Hepatic stellate cell (primary cell): ENCODE results near the gene SEC14L1.
"Not testable (repeated sequence)": the region's sequence is repeated elsewhere in the genome, so short reads cannot be mapped to it uniquely, and the experiment has no call there.

Source experiments
- DNase-seq: peaks from one replicate; pipeline ENCODE4 v3.0.0; 2011; ENCODE audit warnings: low spot score

Gene SEC14L1

DNA sequence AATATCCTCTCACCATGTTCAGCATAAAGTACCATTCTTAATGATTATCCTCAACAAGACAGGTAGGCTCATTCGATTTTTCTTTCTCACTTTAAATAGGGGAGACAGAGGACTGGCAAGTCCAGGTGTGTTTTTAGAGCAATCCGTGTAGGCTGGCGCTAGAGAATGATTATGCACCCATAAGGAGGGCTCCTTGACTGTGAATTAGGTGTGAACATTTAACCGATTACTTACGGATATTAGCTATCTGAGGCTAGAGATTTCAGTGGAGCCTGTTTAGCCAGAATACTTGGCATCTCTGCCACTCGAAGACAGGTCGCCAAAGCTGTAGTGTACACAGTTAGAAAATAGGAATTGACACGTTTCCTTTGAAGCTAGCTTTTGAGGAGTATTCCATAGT is 1.9 kb downstream of the SEC14L1 start:
- no peak for DNase-seq

DNA sequence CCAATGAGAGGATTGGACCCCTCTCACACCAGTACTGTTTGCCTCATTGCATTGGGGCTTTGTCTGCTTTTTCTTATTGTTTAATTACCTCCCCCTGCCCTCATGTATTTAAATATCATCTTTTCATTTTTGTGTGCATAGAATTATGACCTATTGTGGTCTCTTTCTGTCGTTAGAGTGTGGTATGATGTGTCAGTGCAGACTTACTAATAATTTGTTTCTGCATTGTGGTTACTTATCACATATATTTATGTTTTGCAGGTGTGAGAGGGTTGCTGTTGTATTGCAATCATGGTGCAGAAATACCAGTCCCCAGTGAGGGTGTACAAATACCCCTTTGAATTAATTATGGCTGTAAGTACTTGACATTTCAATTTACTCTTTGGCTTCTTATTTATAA is 2.5 kb downstream of the SEC14L1 start:
- no peak for DNase-seq

DNA sequence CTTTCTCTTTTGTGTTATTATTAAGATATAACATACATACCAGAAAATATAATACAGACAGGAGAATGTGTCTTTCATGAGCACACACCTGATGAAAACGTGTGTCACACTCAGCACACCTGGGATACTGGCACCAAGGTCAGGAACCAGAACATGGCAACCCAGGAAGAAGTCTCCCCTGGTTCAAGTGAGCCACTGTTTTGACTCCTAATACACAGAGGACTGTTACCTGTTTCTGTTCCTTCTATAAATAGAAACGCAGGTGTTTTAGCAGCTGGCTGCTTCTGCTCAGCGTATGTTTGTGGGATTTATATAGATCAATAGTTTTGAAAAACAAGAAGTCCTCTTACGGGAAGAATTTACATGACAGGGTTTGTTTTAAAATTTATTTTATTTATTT is 3.5 kb downstream of the SEC14L1 start:
- DNase-seq, result no peak

DNA sequence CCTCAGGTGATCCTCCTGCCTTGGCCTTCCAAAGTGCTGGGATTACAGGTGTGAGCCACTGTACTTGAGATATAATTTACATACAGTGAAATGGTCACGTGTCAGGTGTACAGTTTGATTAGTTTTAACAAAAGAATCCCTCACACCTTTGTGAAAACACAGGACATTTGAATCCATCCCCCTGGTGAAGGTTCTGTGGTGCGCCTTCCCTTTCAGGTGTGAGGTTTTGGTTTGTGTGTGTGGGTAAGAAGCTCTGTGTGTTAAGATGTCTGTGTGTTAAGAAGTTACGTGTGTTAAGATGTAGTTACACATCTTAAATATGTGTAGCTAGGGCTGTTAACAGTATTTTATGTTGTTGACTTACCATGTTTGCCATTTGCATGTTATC is 4.4 kb downstream of the SEC14L1 start:
- DNase-seq, result no peak

DNA sequence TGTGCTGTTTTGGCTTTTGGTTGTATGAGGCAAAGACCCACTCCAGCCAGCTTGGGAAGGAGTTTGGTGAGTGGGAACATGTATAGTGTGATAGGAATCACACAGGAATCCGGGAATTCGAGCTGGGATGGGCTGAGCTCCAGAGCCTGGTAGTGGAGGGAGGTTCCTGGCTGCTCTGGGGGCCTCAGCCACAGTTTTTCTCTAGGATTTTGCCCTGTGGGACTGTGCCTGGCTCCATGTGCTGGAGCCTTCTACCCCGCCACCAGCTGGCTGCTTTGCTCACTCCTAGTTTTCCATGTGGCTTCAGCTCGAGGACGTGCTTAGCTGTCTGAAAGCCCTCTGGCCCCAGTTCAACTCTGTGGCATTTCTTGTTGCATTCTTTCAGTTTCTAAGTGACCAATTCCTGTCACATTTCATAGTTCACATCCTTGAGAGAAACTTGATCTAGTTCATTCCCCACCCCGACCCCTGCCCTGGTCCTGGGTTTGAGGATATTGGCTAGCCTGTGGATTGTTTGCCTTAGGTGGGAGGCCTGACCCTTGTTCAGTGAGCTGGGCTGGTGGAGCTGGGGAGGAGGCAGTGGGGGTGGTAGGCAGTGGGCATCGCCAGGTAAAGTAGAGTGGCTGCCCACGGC is 5.0 kb downstream of the SEC14L1 start:
- DNase-seq, result peak; percentile 83

DNA sequence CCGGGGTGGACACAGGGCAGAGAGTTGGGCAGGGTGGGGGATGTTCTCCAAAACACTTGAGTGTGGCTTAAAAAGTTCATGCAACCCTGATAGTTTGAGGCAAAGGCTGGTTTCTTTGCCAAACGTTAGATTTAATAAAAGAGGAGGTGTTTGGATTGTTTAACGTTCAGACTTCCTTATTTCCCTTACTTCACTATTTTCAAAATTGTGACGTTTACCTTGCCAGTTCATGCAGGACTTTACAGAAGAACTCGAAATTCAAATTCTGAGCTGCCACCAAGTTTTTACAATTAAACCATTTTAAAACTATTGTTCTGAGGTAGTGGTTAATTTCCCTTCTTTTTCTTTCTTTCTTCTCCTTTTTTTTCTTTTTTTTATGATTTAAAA is 5.5 kb downstream of the SEC14L1 start:
- DNase-seq, result no peak

DNA sequence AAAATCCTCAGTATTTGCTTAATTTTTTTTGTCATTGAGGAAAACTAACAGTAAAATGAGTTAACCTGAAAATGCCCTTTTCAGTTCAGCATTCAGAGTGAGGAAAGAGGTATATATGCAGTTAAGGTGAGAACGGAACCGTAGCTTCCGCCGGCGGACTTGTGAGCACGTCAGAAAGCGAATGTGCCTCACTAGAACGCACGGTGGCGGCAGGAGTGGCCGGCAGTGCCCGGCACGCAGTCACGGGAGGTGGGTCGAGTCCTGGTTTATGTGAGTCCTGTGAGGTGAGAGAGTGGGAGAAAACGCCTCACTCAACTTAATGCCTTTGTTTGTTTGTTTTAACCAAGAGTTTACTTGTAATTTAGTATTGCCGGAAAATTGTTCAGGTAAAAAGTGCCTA is 6.1 kb downstream of the SEC14L1 start:
- DNase-seq, result no peak

DNA sequence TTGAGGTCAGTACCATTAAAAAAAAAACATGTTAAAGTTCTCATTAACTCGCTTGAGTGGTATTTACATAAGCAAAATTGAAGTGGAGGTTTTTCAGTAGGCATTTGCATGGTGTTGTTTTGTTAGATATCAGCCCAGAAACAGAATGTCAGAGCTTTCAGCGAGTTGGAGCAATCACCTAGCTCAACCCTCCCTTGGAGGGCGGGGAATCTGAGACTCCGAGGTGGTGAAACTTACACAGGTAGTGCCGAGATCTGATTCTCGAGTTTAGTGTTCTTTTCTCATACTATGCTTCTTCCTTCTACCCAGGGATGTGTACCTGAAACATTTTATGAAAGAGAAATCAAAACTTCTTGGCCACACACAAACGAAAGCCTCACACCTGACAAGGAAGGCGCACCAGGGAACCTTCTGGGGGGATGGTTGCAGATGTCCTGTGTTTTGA is 6.6 kb downstream of the SEC14L1 start:
- DNase-seq, result no peak

DNA sequence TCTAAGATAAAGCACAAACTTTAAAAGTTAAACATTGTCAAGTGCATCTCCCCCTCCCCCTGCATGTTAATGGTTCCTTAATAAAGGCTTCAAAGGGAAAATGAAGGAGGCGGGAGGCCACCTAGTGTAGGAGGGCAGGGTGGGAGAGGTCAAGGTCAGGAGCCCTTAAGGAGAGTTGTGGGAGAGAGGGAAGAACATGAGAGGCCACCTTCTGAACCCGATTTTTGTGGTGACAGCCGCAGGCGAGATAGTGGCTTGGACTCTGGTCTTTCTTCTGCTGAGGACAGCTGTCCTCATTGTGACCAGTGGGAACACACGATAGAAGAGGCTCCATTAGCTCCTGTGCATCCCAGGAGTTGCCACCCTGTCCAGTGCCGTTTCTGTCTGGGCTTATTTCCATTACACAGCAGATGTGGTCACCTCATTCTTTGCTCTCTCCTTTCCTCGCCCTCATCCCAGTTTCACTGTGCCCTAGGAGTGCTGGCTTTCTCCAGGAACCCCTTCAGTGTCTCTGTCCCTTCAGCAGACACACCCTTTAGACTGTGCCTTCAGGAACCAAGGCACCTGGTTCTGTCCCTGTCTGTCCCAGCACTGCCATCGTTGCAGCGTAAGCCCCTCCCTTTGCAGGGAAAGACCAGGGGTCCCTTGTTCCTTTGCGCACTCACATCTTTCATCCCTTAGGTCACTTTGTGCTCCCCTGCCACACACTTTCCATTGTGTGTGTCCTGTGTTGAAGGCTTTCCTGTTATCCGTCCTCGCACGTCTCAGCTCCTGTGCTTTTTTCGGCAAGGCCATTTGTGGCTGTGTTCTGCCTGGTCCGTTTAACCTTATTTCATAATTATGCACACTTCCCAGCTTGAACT is 7.5 kb downstream of the SEC14L1 start:
- DNase-seq, result no peak

DNA sequence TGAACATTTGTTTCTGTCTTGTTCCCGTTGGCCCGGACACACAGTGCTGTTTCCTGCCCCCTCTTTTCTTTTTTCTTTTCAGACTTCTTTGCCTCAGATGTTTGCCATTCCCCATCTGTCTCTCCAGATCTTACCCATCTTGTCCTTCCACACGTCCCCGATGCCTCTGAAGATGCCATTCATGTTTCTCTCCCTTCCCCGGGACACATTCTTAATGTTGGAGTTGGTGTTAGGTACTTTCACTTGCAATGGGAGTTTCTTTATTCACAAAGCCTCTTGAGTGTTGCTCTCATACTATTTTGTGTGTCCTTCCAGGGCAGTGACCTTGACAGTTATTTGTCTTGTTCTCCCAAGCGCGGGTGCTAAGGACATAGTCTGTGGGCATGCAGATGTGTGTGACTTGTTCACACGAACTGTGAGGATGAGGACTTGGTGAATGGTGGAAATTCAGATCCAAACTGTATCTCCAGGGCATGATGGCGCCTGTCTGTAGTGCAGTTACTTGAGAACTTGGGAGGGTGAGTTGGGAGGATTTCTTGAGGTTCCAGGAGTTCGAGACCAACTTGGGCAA is 8.3 kb downstream of the SEC14L1 start:
- DNase-seq, result no peak

DNA sequence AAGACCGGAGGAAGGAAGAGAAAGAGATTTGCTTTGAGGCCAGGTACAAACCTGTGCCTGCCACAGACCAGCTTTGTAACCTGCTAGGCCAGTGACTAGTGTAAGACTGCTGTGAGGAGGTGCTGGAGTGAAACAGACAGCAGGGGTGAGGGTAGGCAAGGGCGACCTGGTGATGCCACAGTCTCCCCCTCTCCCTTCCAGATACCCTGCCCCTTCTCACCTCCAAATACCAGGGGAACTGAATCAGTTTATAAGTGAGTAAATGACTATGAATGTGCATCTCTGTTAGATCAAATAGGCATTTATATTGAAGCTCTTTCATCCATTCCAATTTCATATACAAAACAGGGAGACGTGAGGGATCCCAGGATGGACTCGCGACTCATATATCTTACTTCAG is 9.4 kb downstream of the SEC14L1 start:
- no peak for DNase-seq

DNA sequence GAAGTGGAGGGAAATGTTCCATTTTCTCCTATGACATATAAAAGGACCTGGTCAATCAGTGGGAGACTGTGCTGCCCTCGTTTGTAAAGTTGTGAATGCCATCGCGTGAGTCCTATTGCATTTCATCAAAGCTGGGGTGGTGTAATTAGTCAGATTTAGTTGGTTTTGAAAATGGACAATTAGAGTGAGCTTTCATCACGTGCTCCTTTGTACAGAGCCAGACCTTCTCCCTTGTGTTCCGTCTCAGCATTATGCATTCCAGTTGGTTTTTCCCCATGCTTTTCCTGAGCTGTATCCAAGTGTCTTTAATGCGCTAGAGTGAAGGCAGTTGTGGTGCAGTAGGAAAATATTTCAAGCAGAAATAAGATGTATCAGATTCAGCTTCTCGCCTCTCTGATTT is 10.4 kb downstream of the SEC14L1 start:
- DNase-seq, result no peak

DNA sequence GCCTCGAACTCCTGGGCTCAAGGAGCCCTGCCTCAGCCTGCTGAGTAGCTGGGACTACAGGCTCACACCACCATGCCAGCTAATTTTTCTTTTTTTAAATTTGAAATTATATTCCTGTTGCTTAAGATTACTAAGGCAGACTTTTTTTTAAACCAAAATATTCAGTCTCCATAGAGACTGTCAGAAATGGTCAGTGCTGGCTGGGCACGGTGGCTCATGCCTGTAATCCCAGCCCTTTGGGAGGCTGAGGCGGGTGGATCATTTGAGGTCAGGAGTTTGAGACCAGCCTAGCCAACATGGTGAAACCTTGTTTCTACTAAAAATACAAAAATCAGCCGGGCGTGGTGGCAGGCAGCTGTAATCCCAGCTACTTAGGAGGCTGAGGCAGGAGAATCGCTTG is 11.3 kb downstream of the SEC14L1 start:
- not testable (repeated sequence) for DNase-seq

DNA sequence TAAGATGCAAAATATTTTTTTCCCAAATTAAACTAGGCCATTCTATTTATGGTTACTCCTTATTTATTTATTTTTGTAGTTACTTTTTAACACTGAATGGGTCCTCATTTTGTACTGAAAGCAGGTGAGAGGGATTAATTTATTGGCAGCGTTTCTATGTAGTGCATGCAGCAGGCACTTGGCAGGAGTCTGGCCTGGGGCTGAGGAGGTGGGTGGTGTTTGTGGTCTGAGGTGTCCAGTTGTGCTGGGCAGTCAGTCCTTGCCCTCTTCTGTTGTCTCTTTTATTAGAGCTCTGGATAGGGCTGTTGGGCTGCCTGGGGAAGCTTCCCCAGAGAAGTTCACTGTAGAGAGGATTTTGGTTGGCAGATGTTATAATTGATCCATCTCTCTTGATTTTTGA is 12.7 kb downstream of the SEC14L1 start:
- no peak for DNase-seq

DNA sequence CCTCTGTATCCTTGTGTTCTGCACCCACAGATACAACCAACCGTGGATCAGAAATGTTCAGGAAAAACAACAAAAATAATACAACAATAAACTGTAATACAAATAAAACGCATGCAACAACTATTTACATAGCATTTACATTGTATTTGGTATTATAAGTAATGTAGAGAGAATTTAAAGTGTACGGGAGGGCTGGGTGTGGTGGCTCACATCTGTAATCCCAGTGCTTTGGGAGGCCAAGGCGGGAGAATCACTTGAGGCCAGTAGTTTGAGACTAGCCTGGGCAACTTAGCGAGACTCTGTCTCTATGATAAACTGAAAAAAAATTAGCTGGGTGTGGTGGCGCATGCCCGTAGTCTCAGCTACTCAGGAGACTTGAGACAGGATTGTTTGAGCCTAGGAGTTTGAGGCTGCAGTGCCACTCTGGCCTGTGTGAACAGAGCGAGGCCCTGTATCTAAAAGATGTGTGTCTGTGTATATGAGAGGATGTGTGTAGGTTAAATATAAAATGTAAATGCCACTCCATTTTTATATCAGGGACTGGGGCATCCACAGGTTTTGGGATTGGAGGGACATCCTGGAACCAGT is 13.3 kb downstream of the SEC14L1 start:
- DNase-seq, result no peak

DNA sequence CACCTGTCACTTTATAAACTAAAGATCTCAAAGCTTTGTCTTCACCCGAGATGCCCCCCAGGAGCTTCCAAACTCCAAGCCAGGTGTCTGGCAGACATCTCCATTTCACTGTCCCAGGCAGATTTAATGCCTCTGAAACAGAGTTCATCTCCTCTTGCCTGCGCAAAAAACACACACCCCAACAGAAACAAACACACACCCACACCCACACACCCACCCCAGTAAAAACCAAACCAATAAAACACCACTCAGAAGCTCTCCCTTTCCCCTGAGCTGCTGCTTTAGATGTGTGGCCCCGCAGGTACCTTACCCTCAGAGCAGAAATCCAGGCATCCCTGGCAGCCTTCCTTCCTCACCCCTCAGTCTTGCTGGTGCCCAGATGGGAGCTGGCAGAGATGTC is 14.4 kb downstream of the SEC14L1 start:
- DNase-seq, result no peak

DNA sequence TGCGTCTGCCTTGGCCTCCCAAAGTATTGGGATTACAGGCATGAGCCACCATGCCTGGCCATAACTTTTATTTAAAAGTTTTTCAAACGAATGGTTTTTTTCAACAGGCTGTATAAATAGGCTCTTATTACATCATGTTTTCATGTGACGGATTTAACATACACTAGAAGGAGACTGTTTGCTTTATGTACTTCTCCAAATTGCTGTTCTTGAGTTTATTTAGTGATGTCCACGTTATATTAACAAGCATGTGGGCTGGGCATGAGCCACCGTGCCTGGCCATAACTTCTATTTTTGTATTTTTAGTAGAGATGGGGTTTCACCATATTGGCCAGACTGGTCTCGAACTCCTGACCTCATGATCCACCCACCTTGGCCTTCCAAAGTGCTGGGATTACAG is 17.0 kb downstream of the SEC14L1 start:
- DNase-seq, result not testable (repeated sequence)

DNA sequence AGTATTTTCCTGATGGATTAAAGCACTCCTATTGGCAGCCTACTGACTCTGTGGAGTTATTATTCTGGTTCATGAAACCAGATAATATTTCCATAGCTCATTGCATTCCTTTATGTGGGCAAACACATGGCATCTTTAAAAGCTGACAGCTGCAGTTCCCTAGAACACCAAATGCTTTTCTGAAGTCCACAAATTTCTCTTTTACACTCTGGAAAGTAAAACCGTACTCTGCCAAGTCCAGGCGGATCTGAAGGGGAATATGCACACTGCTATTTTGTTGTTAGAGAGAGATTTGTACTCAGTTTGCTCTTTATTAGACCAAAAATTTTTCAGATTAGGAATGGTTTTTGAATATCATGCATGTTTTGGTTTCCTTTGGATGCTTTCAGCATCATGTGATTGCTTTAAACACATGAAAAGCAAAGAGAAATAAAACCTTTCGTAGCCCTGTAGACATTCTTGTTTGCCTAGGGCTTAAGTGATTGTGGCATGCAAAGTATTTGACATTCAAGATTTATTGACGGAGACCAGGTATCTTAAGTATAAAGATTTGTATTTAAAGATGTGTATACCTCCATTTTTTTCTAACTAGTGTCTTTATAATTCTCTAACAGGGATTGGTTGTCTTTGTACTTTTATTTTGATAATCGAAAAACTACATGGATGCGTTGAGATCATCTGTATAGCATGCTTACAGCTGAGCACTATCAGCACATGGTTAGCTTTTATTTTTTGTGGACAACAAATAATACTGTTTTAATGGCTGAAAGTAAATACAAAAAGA is 19.5 kb downstream of the SEC14L1 start:
- no peak for DNase-seq

DNA sequence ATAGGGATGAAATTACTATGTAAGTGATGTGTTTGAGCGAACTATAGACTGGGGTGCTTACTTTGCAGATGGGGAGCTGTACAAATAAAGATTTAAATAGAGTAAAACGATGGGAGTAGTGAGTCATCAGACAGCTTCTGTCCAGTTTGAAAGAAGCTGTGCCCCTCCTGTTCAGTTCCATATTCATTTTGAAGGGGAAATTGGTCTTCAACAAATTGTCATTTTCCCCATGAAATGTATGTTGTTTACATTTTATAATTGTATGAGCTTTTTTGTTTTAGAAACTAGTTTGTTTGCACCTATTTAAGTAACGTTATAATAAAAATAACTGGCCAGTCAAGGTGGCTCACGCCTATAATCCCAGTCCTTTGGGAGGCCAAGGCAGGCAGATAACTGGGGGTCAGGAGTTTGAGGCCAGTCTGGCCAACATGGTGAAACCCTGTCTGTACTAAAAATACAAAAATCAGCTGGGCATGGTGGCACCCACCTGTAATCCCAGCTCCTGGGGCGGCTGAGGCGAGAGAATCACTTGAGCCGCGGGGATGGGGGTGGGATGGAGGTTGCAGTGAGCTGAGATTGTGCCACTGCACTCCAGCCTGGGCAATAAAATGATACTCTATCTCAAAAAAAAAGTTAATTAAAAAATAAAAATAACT is 20.2 kb downstream of the SEC14L1 start:
- DNase-seq, result no peak

DNA sequence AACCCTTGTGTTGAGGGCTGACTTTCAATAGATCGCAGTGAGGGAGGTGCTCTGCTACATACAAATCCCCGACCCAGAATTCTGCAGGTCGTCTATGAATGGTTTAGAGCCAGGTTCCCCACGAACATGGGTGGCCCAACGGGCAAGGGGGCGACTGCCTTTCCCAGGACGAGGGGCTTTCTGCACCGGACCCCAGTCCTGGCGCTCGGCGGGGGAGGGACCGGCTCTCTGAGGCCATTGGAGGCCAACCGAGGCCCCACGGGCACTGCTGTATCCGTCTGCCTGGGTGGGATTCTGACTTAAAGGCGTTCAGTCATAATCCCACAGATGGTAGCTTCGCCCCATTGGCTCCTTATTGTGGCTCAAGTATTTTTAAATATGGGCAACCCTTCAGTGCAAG is 21.2 kb downstream of the SEC14L1 start:
- no peak for DNase-seq

DNA sequence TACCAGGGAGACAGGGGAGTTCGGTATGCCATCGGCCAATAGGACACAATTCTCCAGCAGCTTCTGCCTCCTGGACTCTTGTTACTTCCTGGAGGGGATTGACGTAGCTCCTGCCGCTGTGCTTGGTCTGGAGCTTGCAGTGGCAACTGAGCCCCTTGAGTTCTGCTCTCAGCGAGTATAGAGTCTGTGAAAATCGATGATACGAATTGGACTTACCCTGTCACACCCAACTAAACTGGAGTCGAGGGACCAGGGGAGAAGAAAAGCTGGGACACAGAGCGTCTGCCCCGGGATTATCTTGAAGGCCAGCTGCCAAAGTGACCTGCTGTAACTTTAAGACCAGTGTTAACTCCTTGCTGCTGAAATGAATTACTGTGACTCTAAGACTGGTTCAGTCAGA is 22.2 kb downstream of the SEC14L1 start:
- DNase-seq, result no peak
